ENCODE results near the gene NANOS3. TPM values are rescaled to one million over a fixed set of nuclear protein-coding genes. Genes with fewer than 3 reads are reported as not detected.

The NANOS3 gene
- polyA plus RNA-seq, 4 donors: 0.79 to 2.6 (median 1.6) TPM

DNA sequence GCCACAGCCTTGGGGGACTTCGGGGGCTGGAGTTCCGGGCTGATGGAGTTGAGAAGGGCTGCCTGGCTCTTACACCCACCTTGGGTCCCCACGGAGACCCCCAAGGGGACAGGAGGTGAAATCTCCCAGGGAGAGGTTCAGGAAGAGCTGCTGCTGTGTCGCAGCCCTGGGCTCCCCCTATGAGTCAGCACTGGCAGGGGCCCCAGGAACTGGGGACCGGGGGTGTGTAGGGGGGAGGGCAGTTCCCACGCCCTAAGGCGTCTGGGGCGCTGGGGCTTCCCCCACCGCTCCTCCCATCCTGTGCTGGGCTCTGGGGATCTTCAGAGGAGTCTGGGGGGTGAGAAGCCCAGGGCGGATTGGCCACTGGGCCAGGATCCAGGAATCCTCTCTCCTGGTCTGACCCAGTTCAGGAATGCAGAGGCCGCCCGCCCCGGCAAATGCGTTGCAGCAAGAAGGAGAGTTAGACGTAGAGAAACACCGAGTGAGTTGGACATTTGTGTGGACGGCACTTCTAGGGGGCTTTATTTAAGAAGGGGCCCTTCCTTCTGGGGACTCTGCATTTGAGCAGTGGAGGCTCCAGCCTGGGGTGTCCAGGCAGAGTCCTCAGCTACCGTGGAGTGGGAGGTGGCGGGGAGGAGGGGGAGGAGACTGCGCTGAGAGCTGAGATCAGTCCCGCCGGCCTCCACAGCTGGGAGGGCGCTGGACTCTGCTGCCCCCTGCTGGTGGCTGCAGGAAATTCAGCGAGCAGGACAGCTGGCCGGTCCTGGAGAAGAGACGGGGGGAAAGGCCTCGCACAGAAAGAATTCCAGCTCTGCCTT, 15.0 kb upstream of the NANOS3 start:
- peak in 3 of 4 donors; percentile 85 to 87 (median 85) for DNase-seq (ENCODE audit: low read depth in 4 of 4, low spot score in 3 of 4)

DNA sequence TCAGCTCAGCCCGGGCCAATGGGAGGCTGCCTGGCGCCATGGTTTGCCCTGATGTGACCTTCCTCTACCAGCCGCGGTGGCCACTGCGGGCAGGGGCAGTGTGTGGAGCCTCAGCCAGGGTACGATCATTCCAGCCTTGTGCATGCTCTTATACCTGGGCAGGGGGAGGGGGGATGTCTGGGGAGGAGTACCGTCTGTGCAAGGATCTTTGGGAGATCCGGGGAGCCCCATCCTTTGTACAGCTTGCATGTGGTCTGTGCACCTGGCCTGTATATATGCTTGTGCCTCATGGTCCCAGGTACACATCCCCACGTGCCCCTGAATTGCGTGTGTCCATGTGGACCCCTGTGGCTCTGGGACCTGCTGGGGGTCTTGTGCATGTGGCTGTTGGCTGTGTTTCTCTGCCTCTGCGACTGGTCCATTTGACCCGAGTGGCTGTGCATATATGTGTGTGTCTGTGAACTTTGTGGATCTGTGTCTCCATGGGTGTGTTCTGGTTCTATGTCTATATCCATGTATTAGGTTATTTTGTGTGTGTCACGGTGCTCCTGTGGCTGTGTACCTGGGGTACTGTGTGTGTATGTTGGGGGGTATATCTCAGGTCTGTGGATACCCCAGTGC, 12.8 kb upstream of the NANOS3 start:
- DNase-seq (ENCODE audit: low read depth in 4 of 4, low spot score in 3 of 4): no peak

DNA sequence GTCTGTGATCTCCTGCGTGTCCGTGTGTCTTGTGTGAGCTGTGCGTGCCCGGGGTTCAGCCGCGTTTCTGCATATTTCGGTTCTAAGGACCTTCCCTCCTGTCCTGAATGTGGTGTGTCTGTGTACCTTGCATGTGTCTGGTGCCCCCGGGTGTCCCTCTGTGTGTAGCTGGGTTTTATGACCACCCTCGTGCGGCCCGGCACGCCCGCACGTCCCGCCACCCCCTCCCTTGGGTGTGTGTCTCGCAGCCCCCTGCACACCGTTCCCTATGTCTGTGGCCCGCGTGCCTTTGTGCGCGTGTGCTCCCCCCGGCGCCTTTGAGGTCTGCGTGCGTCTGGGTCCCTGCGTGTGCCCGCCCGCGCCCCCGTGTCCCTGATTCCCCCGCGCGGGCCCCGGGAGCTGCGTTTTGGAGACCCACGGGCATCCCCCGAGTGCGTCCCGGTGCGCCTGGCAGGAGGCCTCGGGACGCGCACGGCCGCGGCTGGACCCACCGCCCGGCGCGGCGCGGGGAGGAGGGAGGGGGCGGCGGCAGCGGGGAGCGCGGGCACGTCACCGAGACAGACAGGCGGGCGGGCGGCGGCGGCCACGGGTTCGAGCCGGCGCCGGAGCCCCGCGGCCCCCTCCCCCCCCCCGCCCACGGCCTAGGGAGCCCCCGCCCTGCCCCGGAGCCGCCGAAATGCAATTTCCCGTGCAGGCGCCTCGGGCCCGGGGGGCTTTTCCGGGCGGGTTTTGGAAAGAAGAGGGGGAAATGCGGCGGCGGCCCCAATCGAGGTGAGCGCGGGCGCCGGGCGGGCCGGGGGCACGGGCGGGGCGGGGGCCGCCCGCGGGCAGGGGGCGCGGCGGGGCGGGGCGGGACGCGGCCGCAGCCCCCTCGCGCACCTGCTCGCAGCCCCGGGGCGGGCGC, 12.0 kb upstream of the NANOS3 start:
- DNase-seq (ENCODE audit: low read depth in 4 of 4, low spot score in 3 of 4): no peak

DNA sequence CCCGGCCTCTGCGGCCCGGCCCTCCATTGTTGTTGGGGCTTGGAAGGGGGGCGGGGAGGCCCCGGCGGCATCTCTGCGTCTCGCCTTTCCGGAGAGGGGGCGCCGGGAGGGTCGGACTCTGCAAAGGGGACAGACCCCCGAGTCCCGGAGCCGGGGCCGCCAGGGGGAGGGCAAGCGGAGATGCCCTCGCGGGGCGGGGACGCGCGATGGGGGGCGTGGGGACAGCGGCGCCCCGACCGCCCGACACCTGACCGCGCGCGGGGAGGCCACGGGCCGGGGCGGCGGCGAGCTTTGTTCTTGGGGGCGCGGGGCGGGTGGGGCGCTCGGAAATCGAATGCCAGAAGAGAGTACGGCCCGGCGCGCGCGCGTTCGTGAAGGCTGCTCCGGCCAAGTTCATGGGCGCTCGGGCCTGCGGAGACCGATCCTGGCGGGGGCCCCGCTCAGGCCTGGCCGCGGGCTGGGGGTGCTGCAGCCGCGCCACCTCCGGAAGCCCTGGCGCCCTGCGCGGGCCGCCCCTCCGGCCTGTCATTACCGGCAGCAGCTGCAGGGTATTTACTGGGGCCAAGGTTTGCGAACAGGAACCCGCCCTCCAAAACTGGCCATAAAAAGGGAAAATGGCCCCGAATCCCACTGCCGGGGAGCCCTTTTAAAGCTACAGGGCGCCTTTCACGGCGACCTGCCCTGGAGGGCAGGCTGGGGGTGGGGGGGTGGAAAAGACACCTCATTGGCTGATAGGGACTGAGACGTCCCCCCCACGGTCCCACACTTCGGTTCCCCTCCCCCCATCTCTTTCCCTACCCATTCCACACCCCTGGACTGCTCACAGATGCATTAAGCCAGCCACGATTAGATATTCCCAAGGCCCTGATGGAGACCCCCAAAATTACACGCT, 11.1 kb upstream of the NANOS3 start:
- no peak for DNase-seq (ENCODE audit: low read depth in 4 of 4, low spot score in 3 of 4)

DNA sequence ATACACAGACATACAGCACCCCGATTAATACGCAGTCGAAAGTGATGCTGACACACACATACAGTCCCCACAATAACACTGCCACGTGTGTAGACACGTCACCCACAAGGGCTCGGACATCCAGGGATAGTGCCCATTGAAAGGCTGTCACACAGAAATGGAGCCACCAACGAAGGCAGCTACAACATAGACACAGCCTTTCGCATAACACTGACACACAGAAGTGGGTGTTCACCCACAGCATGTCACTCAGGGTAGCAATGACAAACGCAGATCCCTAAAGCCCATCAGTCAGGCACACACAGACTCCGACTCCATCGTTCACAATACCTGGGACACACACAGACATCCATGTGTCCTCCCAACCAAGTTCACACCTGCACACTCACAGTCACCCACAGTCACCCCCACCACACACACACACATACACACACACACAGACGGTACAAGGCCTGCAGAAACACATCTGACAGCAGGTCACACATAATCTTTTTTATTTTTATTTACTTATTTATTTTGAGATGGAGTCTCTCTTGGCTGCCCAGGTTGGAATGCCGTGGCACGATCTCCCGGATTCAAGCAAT, 10.4 kb upstream of the NANOS3 start:
- no peak for DNase-seq (ENCODE audit: low read depth in 4 of 4, low spot score in 3 of 4)

DNA sequence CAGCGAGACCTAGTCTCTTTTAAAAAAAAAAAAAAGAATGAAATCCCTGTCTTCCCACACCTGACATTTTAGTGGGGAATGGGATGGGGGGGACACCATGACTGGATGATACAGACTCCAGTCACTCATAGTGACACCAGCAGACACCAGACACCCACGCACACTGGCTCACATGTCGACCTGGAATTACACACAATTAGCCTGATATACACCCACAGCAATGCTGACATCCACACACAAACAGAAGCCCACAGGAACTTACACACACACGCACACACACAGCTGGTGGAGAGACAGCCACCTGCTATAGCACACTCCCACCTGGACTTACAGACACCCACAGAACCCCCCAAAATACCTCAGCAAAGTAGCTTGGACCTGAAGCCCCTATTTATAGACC, 8.3 kb upstream of the NANOS3 start:
- no peak for DNase-seq (ENCODE audit: low read depth in 4 of 4, low spot score in 3 of 4)

DNA sequence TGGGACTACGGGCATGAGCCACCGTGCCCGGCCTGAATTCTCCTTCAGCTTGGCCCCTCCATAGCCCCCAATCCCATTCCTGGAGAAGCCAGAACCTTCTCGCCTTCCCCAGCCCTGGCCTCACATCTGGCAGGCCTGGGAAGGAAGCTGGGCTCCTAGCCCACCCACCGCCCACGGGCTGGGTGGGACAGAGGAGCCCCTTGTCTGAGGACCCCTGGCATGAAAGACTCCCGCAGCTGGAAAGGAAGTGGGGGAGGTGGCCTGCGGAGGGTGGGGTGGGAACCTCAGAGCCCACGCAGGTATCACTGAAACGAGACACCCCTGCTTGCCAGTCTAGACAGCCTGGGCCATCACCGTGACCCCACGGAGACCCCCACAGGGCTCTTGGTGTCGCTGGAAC, 7.7 kb upstream of the NANOS3 start:
- no peak for DNase-seq (ENCODE audit: low read depth in 4 of 4, low spot score in 3 of 4)

DNA sequence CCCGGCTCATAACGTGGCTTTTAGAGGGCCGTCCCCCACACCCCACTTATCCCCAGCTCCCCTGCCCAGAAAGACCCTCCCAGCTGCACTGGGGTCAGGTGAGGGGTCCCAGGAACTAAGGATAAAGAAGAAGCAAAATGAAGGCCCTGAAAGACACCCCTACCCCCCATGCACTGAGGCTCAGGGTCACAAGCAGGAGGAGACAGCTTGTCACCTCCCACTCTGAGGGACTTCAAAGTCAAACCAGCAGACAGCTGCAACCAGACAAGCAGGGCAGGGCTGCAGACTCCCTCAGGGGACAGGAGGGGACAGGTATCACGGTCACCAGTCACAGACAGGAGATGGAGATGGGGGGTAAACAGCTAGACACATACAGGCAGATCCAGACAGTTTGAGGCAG, 6.1 kb upstream of the NANOS3 start:
- no peak for DNase-seq (ENCODE audit: low read depth in 4 of 4, low spot score in 3 of 4)

DNA sequence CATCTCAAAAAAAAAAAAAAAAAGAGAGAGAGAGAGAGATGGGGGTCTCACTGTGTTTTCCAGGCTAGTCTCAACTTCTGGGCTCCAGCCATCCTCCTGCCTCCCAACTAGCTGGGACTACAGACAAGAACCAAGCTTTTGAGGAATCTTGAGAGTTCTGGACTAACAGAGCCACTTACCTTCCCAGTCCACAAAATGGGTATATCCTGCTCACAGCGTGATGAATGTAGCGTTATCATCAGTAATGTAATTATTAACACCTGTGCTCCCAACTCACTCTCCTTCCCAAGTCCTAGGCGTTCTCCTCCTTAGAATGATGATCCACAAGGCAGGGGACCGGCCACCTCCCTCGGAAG, 4.6 kb upstream of the NANOS3 start:
- DNase-seq (ENCODE audit: low read depth in 4 of 4, low spot score in 3 of 4): no peak

DNA sequence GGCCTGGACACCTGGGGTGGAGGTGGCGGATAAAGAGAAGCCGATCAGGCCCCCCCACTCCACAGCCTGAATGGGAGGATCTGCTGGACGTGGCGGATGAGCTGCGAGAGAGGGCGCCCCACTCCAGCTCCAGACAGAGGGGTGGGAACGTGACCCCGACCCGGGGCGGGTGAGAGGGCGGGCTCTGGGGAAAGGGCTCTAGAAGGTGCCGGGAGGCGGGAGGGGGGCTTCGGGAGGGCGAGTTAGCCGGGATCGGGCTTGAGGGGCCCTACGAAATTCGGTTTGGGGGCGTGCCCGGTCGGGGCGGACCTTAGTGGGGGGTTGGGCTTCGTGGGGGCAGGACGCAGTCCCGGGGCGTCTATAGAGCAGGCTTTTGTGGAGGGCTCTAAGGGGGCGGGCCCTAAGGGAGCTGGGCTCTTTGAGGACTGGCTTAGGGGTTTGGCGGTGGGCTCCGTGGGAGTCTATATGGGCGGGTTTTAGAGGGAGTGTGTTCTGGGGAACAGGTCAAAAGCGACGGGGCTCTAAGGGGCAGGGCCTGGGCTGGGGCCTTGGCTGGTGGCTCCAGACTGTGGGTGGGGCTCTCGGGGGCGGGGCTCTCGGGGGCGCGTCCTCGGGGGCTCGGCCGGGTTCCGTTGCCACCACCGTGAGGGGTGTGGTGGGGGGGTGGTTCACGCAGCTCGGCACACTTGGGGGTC, 4.1 kb upstream of the NANOS3 start:
- DNase-seq (ENCODE audit: low read depth in 4 of 4, low spot score in 3 of 4): no peak

DNA sequence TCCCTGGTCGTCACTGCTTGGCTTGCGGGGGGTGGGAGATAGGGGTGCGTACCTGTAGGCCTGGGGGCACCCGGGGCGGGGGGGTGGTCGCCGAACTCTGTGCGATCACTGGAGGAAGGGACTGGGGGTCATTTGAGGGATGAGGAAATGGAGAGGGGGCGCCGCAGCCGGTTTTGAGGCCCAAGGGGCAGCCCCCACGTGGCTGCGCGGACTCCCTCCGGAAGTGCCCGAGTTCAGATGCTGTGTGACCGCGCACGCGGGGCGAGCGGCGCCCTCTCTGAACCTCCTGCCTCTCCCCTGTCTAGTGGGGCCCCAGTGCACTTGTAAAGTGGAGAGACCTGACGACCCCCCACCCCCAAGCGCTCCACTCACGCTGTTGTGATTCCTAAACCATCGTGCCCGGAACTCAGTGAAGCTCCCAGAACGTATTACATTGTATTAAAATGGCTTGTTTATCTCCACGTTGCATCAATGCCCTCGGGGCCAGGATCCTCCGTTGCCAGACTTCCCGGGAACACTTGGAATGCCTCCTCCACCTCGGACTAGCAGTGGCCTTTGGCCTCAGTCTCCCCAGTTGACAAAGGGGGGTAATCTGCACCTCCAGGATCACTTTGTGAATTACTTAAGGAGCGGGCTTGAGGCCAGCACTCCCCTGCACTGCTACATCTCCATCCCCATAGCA, 3.0 kb upstream of the NANOS3 start:
- DNase-seq (ENCODE audit: low read depth in 4 of 4, low spot score in 3 of 4): no peak

DNA sequence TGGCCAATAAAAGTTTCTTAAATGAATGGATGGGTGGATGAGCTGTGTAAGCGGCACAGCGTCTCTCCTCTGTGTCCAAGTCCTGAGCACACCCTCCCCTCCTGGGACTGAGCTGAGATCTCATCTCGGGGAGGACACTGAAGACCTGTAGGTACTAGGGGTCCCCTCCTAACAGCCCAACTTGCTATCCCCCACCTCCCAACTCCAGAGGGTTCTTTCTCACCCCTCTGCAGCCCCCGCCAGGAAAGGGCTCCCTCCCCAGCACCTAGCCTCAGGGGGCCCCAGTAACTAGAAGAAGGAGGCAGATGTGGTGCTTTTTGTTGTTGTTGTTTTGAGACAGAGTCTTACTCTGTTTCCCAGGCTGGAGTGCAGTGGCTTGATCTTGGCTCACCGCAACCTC, 1.1 kb upstream of the NANOS3 start:
- no peak for DNase-seq (ENCODE audit: low read depth in 4 of 4, low spot score in 3 of 4)

DNA sequence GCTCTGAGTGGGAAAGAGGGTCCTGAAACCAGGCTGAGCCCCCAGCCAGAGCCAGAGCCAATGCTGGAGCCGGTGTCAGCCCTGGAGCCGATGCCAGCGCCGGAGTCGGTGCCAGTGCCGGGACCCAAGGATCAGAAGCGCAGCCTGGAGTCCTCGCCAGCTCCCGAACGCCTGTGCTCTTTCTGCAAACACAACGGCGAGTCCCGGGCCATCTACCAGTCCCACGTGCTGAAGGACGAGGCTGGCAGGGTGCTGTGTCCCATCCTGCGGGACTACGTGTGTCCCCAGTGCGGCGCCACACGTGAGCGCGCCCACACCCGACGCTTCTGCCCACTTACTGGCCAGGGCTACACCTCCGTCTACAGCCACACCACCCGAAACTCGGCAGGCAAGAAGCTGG, 369 bp downstream of the NANOS3 start:
- no peak for DNase-seq (ENCODE audit: low read depth in 4 of 4, low spot score in 3 of 4)

DNA sequence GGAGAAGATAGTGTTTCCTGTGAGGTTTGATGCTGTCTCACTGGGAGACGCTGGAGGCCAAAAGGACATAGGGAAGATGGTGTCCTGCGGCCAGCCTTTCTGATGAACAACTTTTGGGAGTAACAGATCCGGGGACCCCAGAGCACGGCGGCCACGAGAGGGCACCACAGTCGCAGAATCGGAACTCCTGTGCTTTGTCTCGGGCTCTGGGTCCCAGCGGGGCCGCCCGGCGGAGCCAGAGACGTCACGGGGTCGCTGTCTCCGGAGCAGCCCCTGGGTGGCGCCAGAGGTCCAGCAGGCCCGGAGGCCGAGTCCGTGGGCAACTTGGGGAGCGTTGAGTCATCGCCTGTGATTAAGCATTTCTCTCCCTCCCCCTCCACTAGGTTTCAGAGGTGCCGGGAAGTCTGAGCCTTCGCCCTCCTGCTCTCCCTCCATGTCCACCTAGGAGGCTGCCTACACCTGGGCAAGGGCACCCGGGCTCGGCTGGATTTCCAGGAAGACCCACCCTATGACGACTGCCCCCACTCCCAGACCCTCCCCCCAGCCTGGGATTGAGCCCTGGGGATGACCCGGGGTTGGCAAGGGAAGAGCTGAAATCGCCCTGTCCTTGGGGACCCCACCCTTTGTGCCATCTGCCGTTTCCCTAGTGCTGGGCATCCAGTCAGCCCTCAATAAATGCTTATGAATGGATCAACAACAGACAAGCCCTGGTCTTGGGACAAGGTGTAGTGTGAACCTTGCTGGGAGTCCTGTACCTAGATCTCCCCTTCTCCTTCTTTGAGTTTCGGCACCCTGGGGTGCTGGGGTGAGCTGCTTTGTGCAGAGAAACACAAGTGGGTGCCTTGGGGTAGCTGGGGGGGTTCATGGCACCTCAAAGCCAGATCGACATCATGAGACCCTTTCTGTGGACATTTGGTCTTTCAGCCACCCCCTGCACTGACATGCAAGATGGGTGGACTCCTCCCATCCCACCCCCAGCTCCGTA, 3.4 kb downstream of the NANOS3 start:
- DNase-seq (ENCODE audit: low read depth in 4 of 4, low spot score in 3 of 4): peak; percentile 84 to 89 (median 87)

DNA sequence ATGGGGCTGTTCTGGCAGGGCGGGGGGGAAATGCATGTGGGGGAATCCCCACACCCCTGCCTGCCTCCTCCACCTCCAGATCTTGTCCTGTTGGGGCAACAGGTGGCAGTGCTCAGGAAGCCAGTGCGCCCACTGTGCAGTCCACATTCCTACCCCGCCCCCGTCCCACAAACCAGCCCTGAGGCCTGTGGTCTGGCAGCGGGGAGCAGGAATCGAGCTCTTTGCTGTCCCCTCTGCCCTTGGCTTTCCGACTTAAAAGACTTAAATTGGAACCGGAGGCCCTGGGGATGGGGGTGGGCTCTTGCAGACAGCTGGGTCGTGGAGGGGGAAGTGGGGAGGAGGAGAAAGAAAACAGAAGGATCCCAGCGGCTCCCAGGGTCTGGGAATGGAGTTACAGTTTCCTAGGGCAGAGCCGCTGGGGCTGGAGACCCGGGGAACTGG, 4.3 kb downstream of the NANOS3 start:
- no peak for DNase-seq (ENCODE audit: low read depth in 4 of 4, low spot score in 3 of 4)

DNA sequence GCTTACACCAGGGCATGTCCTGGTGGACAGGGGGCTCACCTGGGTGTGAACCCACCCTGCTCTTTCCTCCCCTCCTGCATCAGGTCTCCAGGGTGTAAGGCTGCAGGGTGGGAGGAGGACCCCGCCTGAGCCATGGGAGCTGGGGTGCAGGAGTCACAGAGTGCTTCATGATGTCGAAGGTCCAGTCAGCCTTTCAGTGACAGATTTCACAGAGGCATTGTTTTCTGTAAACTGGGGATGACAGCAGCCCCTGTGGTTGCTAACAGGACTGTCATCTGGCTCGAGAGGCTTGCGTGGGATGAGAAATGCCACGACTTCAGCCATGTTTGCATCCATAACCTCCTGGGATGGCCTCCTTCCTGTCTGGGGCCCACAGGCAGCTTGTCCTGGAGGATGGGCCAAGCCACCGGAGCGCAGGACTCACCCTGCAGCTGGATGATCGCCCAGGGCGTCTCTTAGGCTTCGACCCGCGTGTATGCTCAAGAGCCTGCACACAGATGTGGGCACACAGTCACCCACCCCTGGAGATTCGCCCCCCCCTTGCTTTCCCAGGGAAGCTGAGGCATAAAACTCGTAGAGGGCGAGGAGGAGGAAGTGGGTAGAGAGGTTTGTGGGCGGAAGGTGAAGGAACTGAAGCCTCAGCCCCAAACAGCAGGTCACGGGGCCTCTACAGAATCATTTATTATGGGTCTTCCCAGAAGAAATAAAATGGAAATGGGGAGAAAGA, 4.9 kb downstream of the NANOS3 start:
- no peak for DNase-seq (ENCODE audit: low read depth in 4 of 4, low spot score in 3 of 4)

DNA sequence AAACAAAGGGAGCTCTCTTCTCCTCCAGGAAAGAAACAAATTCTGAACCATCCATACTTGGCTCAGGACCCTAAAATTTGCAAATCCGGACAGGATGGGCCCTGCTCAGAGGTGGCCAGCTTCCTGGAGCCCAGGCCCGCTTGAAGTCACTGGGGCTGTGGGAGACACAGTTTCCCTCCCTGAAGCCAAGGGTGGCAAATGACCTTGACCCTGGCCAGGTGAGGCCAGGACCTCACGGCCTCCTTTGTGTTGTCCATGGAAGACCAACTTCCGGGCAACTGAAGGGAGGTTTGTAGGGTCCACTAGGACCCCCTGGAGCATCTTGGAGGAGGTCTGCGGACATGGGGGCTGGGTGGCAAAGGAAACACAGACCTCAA, 5.5 kb downstream of the NANOS3 start:
- DNase-seq (ENCODE audit: low read depth in 4 of 4, low spot score in 3 of 4): no peak

Measured in left renal pelvis (tissue), 4 donors.